HG02798 (cell line): ENCODE data around the gene NPAS2.

ENCODE experiments used
- ATAC-seq: cut with Tn5 transposase; IDR thresholded peaks from one replicate; pipeline ENCODE4 v1.9.1; 2021; ENCODE audit warnings: mild to moderate bottlenecking; ENCODE audit not compliant: unreplicated experiment, poor library complexity

The NPAS2 gene

DNA sequence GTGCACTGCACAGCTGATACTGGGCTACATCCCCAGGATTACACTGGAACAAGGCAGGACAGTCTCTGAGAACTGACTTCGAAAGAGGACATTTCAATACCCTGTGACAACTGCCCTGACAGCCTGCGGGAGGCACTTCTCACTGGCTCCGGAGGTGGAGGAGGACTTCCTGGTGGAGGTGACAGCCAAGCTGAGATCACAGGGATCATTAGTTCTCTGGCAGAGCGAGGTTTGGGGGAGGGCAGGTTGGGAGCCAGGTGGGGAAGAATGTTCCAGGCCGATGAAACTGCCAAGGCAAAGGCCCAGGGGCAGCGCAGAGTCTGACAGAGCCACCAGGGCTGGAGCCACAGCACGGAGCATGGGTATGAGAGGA lies 28.0 kb upstream of the NPAS2 start:
- no peak for ATAC-seq

DNA sequence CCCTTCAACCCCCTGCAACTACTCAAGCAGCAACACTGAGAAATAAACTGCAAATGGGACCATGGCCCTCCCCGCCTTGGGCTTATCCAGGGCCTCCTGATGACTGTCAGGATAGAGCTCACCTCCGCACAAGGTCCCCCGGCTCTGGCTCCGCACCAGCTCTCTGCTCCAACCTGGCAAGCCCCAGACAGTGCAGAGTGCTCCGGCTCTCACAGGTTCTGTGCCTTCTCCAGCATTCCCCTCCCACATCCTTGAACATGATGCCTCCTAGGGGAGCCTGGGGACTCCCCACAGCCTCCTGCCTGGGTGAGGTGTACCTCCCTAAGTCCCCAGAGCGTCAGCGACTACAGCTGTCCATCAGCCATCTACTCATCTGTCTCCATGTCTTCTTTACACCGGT lies 26.7 kb upstream of the NPAS2 start:
- ATAC-seq: no peak

DNA sequence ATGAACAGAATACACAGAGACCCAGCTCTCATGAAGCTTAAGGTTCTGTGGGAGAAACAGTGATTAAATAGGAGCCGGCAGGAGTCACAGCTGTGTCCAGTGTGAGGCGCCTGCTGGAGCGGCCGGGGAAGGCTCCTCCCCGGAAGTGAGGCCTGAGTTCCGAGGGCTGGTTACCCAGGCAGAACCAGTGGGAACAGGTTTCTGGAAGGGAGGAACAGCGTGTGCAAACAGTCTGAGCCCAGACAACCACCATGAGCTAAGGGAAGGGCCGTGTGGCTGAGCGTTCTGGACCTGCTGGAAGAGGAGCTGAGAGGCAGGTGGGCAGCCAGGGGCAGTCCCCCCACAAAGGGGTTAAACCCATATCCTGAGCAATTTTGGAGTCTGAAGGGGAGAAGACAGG lies 26.0 kb upstream of the NPAS2 start:
- no peak for ATAC-seq

DNA sequence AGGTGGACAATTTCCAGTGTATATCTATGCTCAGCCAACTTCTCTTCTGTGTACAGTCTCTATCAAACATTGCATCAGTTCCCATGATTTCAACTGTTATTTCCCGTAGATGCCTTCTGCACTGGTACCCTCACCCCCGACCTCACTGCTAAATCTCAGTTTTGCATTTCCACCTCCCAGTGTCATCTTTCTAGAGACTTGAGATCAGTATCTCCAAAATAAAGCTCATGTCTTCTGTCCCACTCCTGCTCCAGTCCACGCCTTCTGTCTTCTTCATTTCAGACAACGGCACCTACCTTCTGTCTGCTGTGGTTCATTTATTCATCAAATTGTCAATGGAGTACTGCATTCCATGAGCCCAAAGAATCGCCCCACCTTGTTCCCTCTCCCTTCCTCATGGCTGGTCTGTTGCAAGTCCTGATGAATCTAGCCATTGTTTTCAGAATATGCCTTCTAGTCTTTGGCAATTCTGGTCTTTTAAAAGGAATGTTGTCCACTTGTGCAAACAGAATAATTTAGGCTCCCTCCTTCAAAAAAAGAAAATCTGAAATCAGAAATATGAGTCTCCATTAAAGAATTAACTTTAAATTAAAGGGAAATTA lies 23.3 kb upstream of the NPAS2 start:
- no peak for ATAC-seq

DNA sequence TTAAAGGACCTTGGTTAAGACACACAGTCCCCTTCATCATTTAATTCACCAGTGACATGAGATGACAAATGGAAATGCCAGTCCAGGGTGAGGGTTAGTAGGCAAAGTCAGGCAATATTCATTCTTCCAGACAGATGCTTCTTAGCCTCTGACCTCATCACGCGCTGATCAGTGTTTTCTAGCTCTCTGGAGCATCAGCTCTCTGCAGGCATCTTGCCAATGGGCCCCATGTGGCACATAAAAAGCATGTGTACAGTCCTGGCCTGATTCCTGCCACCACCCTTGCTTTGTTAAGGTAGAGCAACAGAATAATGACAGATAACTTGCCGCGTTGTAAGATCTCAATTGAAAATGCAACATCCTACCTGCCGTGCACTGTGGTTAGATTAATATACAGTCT lies 20.3 kb upstream of the NPAS2 start:
- ATAC-seq: no peak

DNA sequence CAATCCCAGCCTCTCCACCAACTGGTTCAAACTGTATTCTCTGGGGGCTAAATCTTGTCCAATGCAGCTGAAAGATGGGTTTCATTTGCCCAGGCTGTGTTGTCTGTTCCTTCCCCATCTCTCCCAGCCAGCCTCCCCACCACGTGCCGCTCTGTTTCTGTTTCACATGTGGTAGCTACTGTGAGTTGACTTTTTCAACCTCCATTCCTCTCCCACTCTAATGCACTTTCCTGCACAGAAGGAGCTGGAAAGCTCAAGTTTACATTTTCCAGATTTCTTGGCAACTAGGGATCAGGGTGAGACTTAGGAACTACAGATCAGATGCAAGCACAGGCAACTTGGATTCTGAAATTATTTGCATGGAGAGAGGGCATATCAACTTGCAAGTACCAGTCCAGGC lies 19.0 kb upstream of the NPAS2 start:
- no peak for ATAC-seq

DNA sequence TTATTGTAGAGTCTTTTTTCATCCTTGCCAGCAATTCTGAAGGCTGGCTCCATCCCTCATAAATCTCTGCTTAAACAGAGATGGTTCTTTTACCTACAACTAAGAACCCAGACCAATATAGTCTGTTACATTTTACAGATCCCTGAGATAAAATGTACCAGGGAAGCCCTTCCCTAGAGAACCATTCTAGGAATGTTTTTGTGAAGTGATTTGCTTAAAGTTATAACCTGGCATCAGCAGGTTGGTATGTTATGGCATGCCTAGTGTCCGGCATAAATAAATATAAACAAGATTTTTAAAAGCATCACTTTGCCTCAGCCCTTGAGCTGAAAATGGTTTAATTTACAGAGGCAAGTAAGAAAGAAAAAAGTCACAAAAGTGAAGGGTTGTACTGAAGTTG lies 18.5 kb upstream of the NPAS2 start:
- no peak for ATAC-seq

DNA sequence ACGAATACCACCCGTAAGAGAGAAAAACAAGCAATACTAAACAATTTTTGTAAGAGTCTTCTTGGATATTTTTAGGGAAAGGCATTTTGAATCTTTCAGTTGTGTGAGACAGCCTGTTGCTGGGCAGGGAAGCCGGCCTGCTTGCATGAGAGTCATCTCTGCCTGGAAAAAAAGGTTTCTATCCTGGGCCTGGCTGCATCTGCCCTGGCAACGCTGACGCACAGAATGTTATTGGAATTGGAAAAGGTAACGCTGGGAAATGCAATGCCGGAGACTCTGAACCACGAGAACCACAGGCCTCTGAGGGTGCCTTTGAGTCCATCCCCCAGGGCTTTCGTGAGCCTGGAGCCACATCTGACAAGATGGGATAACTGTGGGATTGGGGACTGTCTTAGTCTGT lies 17.9 kb upstream of the NPAS2 start:
- ATAC-seq: no peak

DNA sequence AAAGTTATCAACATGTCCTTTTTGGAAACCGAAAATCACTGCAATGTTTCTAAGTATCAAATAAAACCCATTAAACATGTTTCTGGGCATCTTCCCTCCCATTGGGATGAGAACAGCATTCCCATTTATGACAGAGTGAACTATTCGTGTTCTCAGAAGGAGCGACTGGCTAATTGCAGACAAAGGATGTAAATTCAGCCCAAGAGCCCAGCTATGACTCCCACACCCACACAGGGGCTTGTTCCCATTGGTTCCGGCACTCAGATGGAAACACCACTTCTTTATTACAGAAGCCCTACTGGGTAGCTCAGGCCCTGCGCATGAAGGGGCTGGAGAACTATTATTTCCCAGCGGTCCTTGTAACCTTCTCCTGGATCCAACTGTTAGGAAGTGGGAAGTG lies 16.6 kb upstream of the NPAS2 start:
- ATAC-seq: no peak

DNA sequence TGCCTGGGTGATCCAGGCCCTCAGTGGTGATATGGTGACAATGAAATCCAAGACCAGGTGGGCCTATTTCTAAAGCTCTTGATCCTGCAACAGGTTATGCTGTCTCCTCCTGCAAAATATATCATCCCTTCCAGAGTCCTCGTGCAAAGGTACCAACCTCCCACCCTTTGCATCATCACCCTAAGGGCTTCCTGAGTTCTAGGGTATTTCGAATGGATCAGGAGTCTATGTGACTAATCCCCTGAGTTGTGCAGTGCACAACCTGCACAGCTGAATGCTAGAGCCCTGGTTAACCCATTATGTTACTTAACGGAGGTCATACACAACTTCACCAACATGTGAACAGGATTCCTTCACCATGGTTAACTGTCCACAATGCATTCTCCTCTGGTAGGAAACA lies 13.4 kb upstream of the NPAS2 start:
- no peak for ATAC-seq

DNA sequence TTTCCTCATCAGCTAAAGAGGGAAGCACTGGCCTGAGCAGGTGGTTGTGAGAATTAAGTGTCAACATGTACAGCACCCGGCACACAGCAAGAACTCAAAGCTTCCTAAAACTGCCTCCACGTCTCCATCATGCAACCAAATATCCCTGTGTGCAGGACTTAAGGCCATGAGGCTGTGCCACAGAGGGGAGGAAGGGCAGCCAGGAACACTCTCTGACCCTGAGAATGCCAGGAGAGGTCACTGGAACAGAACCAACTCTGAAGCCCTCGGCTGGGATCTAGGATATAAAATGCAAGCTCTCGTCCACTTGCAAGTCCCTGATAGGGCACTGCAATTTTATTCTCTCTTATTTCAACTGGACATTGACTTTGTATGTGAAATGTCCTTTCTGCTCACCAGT lies 12.2 kb upstream of the NPAS2 start:
- no peak for ATAC-seq

DNA sequence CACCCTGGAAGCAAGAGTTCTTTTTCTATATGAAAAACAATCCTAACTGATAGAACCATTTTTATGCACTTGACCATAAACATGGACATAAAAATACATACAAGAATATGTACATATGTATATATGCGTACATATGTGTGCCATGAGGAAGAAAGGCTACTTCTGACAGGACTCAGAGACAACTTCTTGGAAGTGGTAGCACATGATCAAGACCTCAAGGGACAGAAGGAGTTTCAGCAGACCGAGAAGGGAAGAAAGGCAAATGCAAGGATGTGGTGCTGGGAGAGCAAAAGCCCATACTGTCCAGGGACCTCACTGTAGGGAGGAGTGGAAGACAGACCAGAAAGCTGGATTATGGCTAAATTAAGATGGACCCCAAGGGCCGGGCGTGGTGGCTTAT lies 11.4 kb upstream of the NPAS2 start:
- ATAC-seq: no peak

DNA sequence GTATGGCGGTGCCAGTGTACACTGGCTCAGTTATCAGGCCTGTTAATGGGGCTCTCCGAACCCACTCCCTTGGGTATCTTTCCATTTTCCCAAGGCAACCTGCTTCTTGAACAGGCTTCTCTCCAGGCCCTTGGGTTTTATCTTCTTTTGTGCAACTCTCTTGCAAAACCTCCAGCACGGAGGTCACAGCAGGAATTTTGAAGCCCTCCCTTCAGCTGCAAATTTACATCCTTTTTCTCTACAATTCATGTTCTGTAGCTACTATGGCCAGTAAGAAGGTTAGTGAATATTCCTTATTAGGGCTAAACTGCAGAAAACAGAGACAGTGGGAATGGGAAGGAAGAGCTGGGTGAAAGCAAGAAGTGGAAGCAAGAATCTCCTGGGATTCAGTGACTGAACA lies 10.4 kb upstream of the NPAS2 start:
- no peak for ATAC-seq

DNA sequence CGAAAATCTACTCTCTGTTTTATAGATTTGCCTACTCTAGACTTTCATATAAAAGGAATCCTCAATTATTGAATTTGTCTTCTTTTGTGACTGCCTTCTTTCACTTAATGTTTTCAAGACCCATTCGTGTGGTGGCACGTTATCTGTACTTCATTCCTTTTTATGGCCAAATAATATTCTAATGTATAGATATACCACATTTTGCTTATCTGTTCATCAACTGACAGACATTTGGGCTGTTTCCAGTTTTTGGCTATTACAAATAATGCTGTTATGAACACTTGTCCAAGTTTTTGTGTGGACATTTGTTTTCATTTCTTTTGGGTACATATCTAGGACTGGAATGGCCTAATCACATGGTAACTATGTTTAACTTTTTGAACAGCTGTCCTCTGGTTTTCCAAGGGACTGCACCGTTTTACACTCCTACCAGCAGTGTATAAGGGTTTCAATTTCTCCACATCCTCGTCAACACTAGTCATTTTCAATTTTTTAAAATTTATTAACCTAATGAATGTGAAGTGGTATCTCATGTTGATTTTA lies 9.3 kb upstream of the NPAS2 start:
- no peak for ATAC-seq

DNA sequence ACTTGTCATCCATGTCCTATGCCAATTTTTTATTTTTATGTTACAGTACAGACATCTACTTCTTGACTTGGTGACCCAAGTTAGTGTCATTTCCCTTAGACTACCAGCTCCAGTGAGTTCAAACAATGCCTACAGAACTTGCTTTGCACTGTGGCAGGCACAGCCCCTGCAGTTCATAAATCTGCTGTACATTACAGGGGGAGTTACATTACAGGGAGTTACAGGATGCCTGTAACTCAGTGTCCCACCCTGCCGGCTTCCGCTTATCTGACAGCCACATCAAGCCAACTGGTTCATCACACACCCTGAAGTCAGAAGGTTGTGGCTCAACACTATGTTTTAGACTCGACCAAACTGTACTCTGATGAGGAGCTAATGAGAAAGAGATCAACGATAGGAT lies 7.8 kb upstream of the NPAS2 start:
- no peak for ATAC-seq

DNA sequence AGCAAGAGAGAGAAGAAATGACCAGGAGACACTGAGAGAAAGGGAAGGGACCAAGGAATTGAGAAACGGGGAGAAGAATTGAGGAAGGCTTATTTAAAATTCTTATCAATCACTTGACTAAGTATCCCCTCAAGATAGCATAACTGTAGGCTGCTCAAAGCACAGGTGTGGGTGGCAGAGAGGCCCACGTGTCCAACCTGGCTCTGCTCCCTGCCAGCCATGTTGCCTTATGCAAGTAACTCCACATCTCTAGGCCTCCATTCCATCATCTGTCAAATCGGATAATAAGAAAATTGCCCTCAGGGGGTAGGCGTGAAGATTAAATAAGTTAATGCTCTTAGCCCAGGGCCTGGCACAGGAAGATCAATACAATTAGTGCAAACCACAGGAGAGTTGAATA lies 7.4 kb upstream of the NPAS2 start:
- no peak for ATAC-seq

DNA sequence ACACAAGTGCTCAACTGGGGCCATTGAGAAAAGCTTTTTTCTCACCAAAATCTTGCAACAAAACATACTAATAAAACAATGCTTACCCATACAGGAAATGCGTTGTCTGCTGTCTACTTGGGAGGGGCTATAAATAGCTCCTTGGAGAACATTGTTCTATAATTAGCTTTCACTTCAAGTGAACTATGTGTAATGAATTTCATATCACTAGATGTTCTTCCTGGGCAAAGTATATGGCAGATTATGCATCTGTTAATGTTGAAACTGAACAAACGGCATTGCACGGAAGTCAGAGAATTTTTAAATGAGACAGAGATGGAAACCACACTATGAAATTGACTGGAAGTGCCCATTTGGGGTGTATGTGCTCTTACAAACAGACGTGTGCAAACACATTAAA lies 6.4 kb upstream of the NPAS2 start:
- no peak for ATAC-seq

DNA sequence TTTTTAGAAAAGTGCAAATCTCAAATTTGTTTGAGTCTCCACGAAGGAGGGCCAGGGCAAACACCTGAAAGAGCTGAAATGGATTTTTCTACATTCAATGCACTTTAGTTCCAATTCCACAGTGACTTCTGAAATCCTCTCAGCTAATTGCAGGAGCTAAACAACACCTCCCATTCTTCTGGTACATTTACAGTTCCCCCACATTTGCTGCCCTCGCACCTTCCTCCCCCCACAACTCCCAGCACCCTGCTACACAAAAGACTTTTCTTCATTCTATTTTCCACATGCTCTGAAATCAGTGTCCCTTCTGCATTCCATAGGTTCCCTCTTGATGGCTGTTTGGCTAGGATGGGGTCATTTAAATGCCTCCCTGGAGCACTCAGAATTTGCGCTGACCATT lies 5.9 kb upstream of the NPAS2 start:
- no peak for ATAC-seq

DNA sequence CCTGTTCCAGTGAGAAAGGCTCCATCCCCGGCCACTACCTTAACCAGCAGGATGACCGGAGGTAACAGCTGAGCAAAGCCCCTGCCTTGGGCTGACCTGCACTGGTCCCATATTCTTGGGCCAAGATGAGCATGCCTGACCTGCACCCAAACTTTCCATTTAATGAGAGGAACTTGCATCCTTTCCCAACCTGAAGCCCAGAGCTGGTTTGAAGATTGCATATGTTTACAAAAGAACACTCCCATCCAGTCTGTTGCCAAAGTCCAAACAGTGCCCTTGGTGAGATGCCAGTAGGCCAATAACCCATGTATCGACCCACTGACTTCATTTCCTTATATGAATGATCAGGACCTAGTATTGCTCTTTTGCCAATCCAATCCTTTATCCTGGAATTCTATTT lies 5.5 kb upstream of the NPAS2 start:
- ATAC-seq: no peak

DNA sequence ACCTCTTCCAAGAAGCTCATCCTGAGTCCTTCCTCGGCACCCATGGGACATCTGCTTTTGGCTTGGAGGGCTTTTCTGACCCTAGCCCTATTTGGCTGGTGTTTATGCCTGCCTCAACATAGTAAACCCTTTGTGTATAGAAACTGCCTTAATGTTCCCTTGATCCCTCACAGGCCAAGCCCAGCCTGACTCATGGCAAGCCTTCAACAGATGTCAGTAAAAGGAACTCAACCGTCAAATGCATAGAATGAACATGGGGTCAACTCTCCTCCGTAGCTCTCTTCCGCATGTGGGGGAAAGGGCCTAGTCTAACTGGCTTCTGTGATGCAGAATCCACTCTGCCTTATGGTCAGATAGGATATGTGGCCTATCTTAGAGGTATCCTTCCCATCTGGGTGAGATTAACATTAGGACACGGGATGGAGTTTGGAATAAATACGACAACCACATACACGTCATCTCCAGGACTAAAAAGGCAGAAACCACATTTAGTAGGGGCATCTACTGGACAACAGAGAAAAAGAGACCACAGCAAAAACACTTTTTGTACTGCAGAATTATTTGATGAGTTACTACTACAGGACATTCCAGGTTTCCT lies 2.5 kb upstream of the NPAS2 start:
- no peak for ATAC-seq

DNA sequence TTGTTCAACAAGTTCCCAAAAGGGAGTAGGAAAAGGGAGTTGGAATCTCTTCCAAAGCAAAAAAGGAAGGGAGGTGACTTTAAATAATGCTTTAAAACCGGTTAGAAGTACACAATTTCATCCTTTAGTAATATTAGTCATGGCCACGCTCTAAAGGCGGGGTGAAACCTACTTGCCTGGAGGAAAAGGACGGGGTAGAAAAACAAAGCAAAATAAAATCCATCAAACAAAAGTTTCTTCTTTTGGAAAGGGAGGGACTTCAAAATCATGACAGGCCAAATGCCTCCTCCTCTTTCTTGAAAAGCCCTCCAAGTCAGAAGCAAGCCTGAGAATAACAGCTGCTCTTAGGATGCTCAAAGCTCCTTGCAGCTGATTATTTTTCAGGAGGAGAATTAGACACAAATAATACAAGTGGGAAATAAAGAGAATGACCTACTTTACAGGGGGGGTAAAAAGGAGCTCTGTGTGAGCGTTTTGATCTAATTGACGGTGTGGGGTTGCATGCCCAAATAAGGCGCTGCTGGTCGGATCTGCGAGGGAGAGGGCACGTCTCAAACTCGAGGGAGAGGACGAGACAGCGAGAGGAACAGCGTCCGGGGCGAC lies 1.8 kb upstream of the NPAS2 start:
- ATAC-seq: no peak
